Activated T-cell treated with anti-CD3 and anti-CD28 coated beads, Interleukin-2, amount 50 U/mL, for 72 hours (primary cell): Measurements from ENCODE around the gene METAP1D. TPM values are rescaled to one million over a fixed set of nuclear protein-coding genes. Genes with fewer than 3 reads are reported as not detected.
A peak's percentile ranks its signal among the peaks of the same experiment; 100 is the strongest.
"Not testable (repeated sequence)": the region's sequence is repeated elsewhere in the genome, so short reads cannot be mapped to it uniquely, and the experiment has no call there.

ENCODE experiments used
- ATAC-seq, 2 donors: fragments of 150-1000 bp; cut with Tn5 transposase; replicated peaks in 1 of 2; 2 replicates each; pipeline ENCODE4 v1.10.0; 2021; ENCODE audit warnings: moderate library complexity in 2 of 2, mild to moderate bottlenecking in 1 of 2
- DNase-seq, 2 donors: peaks; one replicate each; pipeline ENCODE4 v3.0.0; 2021 to 2022; ENCODE audit warnings: mixed read lengths in 1 of 2
- H3K27ac Mint-ChIP-seq: one replicate; pipeline ENCODE4 v1.8.0; 2022; ENCODE audit warnings: mild to moderate bottlenecking, moderate library complexity, mixed read lengths
- H3K27me3 Mint-ChIP-seq: one replicate; pipeline ENCODE4 v1.8.0; 2022; ENCODE audit warnings: low read depth, mixed read lengths
- H3K36me3 Mint-ChIP-seq, 2 donors: one replicate each; pipeline ENCODE4 v1.8.0; 2022; ENCODE audit warnings: mixed read lengths in 2 of 2, mild to moderate bottlenecking in 1 of 2; ENCODE audit not compliant: insufficient read depth in 2 of 2
- H3K4me1 Mint-ChIP-seq: one replicate; pipeline ENCODE4 v1.8.0; 2022; ENCODE audit warnings: low read depth, mixed read lengths
- H3K4me3 Mint-ChIP-seq, 2 donors: one replicate each; pipeline ENCODE4 v1.8.0; 2022; ENCODE audit warnings: mild to moderate bottlenecking in 2 of 2, mixed read lengths in 2 of 2, moderate library complexity in 2 of 2
- H3K9me3 Mint-ChIP-seq, 2 donors: one replicate each; pipeline ENCODE4 v1.8.0; 2022; ENCODE audit warnings: mixed read lengths in 2 of 2
- total RNA-seq, 2 donors: library from RNA; stranded (reverse); gene quantifications; one replicate each; pipeline ENCODE4 v1.2.3, GENCODE V29; 2022

METAP1D gene
- total RNA-seq, 2 donors from 2014 or later: 4.4 to 9.9 TPM

- Mint-ChIP-seq H3K4me3 (no peak overlapping the region), H3K27ac (no peak overlapping the region), H3K9me3 (no peaks in the 10 kb centered on the region), H3K4me1 (peaks cover 14% of the 10 kb centered on the region), H3K36me3 (peaks cover 4 to 16% of the 10 kb centered on the region in 2 donors), H3K27me3 (no peaks in the 10 kb centered on the region)
- DNase-seq (no peak), ATAC-seq (peak in 1 of 2 donors; percentile 57)
Observed at GRCh38 chr2:171966688-171967087, 33.1 kb upstream of the METAP1D start.

- Mint-ChIP-seq H3K9me3 (no peaks in the 10 kb centered on the region), H3K4me1 (peaks cover 8% of the 10 kb centered on the region), H3K36me3 (peaks cover 9 to 21% of the 10 kb centered on the region in 2 donors), H3K27me3 (no peaks in the 10 kb centered on the region), H3K27ac (no peak overlapping the region), H3K4me3 (no peak overlapping the region)
- ATAC-seq: no peak
- no peak for DNase-seq
Observed at GRCh38 chr2:171968509-171968908, 31.2 kb upstream of the METAP1D start.

- no peaks in the 10 kb centered on the region for H3K27me3 Mint-ChIP-seq
- no peaks in the 10 kb centered on the region for H3K4me1 Mint-ChIP-seq
- H3K36me3 Mint-ChIP-seq: peaks cover 14 to 19% of the 10 kb centered on the region in 2 donors
- H3K27ac Mint-ChIP-seq: no peak overlapping the region
- no peaks in the 10 kb centered on the region for H3K9me3 Mint-ChIP-seq
- no peak for ATAC-seq
- H3K4me3 Mint-ChIP-seq: no peak overlapping the region
- no peak for DNase-seq
Observed at GRCh38 chr2:171972329-171972982, 27.3 kb upstream of the METAP1D start.

GRCh38 chr2:171979103-171979502 is 20.6 kb upstream of the METAP1D start:
- ATAC-seq (no peak), DNase-seq (no peak)
- Mint-ChIP-seq H3K27ac (no peak overlapping the region), H3K36me3 (peaks cover 14 to 26% of the 10 kb centered on the region in 2 donors), H3K9me3 (no peaks in the 10 kb centered on the region), H3K4me3 (no peak overlapping the region), H3K4me1 (no peaks in the 10 kb centered on the region), H3K27me3 (no peaks in the 10 kb centered on the region)

- not testable (repeated sequence) for H3K27me3 Mint-ChIP-seq, ATAC-seq, H3K9me3 Mint-ChIP-seq, DNase-seq, H3K27ac Mint-ChIP-seq, H3K4me3 Mint-ChIP-seq, H3K4me1 Mint-ChIP-seq
- peaks cover 5 to 13% of the 10 kb centered on the region in 2 donors for H3K36me3 Mint-ChIP-seq
Observed at GRCh38 chr2:171983924-171984323, 15.8 kb upstream of the METAP1D start.

- H3K4me3 Mint-ChIP-seq: no peak overlapping the region
- peaks cover 5 to 10% of the 10 kb centered on the region in 2 donors for H3K36me3 Mint-ChIP-seq
- no peaks in the 10 kb centered on the region for H3K9me3 Mint-ChIP-seq
- H3K27ac Mint-ChIP-seq: no peak overlapping the region
- no peaks in the 10 kb centered on the region for H3K27me3 Mint-ChIP-seq
- no peak for DNase-seq
- no peak for ATAC-seq
- no peaks in the 10 kb centered on the region for H3K4me1 Mint-ChIP-seq
Observed at GRCh38 chr2:171985076-171985475, 14.7 kb upstream of the METAP1D start.

GRCh38 chr2:171986778-171987177 is 13.0 kb upstream of the METAP1D start:
- no peaks in the 10 kb centered on the region for H3K9me3 Mint-ChIP-seq
- peaks cover 10% of the 10 kb centered on the region for H3K4me1 Mint-ChIP-seq
- H3K27ac Mint-ChIP-seq: no peak overlapping the region
- no peak overlapping the region for H3K4me3 Mint-ChIP-seq
- peaks cover 3 to 9% of the 10 kb centered on the region in 2 donors for H3K36me3 Mint-ChIP-seq
- no peak for DNase-seq
- H3K27me3 Mint-ChIP-seq: no peaks in the 10 kb centered on the region
- ATAC-seq: no peak

GRCh38 chr2:171991027-171991426 is 8.7 kb upstream of the METAP1D start:
- ATAC-seq: peak; percentile 80 to 86

GRCh38 chr2:171995586-171995985 is 4.2 kb upstream of the METAP1D start:
- no peak for ATAC-seq
- no peak for DNase-seq

More at GRCh38 chr2:171991027-171991426, 8.7 kb upstream of the METAP1D start:
- Mint-ChIP-seq H3K4me1 (peaks cover 10% of the 10 kb centered on the region), H3K36me3 (no peaks in the 10 kb centered on the region), H3K27me3 (no peaks in the 10 kb centered on the region), H3K9me3 (no peaks in the 10 kb centered on the region), H3K27ac (no peak overlapping the region), H3K4me3 (peak overlapping the region in 1 of 2 donors; percentile 54)
- no peak for DNase-seq

GRCh38 chr2:171996021-171996420 is 3.7 kb upstream of the METAP1D start:
- Mint-ChIP-seq H3K27me3 (no peaks in the 10 kb centered on the region), H3K27ac (no peak overlapping the region), H3K4me3 (no peak overlapping the region), H3K36me3 (no peaks in the 10 kb centered on the region), H3K4me1 (peaks cover 27% of the 10 kb centered on the region), H3K9me3 (no peaks in the 10 kb centered on the region)
- DNase-seq (no peak), ATAC-seq (no peak)

More at GRCh38 chr2:171995586-171995985, 4.2 kb upstream of the METAP1D start:
- H3K4me1 Mint-ChIP-seq: peaks cover 27% of the 10 kb centered on the region
- H3K27me3 Mint-ChIP-seq: no peaks in the 10 kb centered on the region
- H3K27ac Mint-ChIP-seq: no peak overlapping the region
- no peaks in the 10 kb centered on the region for H3K9me3 Mint-ChIP-seq
- H3K36me3 Mint-ChIP-seq: no peaks in the 10 kb centered on the region
- H3K4me3 Mint-ChIP-seq: no peak overlapping the region

GRCh38 chr2:171997031-171997430 is 2.7 kb upstream of the METAP1D start:
- ATAC-seq, H3K27ac Mint-ChIP-seq, H3K36me3 Mint-ChIP-seq, H3K9me3 Mint-ChIP-seq, H3K4me3 Mint-ChIP-seq, H3K27me3 Mint-ChIP-seq, DNase-seq: not testable (repeated sequence)
- H3K4me1 Mint-ChIP-seq: peaks cover 26% of the 10 kb centered on the region

GRCh38 chr2:171999161-171999560 is 592 bp upstream of the METAP1D start:
- Mint-ChIP-seq H3K36me3 (no peaks in the 10 kb centered on the region), H3K4me3 (peak overlapping the region; percentile 81 to 92), H3K27me3 (no peaks in the 10 kb centered on the region), H3K4me1 (peaks cover 32% of the 10 kb centered on the region), H3K9me3 (no peaks in the 10 kb centered on the region), H3K27ac (peak overlapping the region; percentile 28)
- ATAC-seq: no peak
- no peak for DNase-seq

GRCh38 chr2:172000696-172001361 is 1.1 kb downstream of the METAP1D start:
- ATAC-seq: no peak
- Mint-ChIP-seq H3K4me1 (peaks cover 32% of the 10 kb centered on the region), H3K27ac (peak overlapping the region; percentile 3), H3K36me3 (no peaks in the 10 kb centered on the region), H3K9me3 (no peaks in the 10 kb centered on the region), H3K27me3 (no peaks in the 10 kb centered on the region), H3K4me3 (peak overlapping the region; percentile 81 to 92)
- no peak for DNase-seq
